ENCODE measurements around the gene MYADM. TPM values are rescaled to one million over a fixed set of nuclear protein-coding genes. Genes with fewer than 3 reads are reported as not detected.

MYADM gene
- polyA plus RNA-seq, 1 donor from 2014 or later = 2.5 TPM

- H3K9ac ChIP-seq (ENCODE audit: low read length) = peak overlapping the region; percentile 66
- H3K4me2 ChIP-seq (ENCODE audit: low read length) = no peak overlapping the region
- H3K9me2 ChIP-seq (ENCODE audit: insufficient read depth, low read length) = no peaks in the 10 kb centered on the region
- H3K4me3 ChIP-seq (ENCODE audit: low read length) = peak overlapping the region; percentile 70
- H3K27me3 ChIP-seq (ENCODE audit: insufficient read depth, low read depth, low read length) = no peaks in the 10 kb centered on the region
- H4K20me1 ChIP-seq (ENCODE audit: insufficient read depth) = no peaks in the 10 kb centered on the region
- no peaks in the 10 kb centered on the region for H3K36me3 ChIP-seq (ENCODE audit: insufficient read depth, low read length)
- no peak for TF ChIP-seq CTCF (IDR thresholded peaks at IDR 0.05; ENCODE audit: poor library complexity, severe bottlenecking)
- TF ChIP-seq REST (IDR thresholded peaks at IDR 0.05; ENCODE audit: borderline replicate concordance) = no peak
- no peak for TF ChIP-seq SMC3 (conservative IDR thresholded peaks at IDR 0.05; ENCODE audit: poor library complexity)
- TF ChIP-seq POLR2AphosphoS5 (IDR thresholded peaks at IDR 0.05) = no peak
- TF ChIP-seq EP300 (conservative IDR thresholded peaks at IDR 0.05; ENCODE audit: poor library complexity, severe bottlenecking) = no peak
- TF ChIP-seq MXI1 (conservative IDR thresholded peaks at IDR 0.05; ENCODE audit: poor library complexity, severe bottlenecking) = no peak
- TF ChIP-seq EZH2 (IDR thresholded peaks at IDR 0.05; ENCODE audit: borderline replicate concordance, insufficient read depth, low read length, poor library complexity, severe bottlenecking) = no peak
- no peak for TF ChIP-seq TAF1 (IDR thresholded peaks at IDR 0.05; ENCODE audit: low read depth)
- TF ChIP-seq RAD21 (conservative IDR thresholded peaks at IDR 0.05) = no peak
- H3F3A ChIP-seq (ENCODE audit: insufficient read depth, low read length, poor library complexity, severe bottlenecking) = no peaks in the 10 kb centered on the region
- H3K9me3 ChIP-seq (ENCODE audit: low read length) = no peaks in the 10 kb centered on the region
- no peaks in the 10 kb centered on the region for H3K79me2 ChIP-seq (replicated peaks; ENCODE audit: insufficient read depth, low read length)
- no peak overlapping the region for H3K27ac ChIP-seq (ENCODE audit: low read length)
- H2AFZ ChIP-seq (ENCODE audit: low read depth, low read length) = no peak overlapping the region
Observed at GRCh38 chr19:53884256-53884655, 16.6 kb downstream of the MYADM start.

GRCh38 chr19:53885036-53885435 lies 17.4 kb downstream of the MYADM start:
- no peak for TF ChIP-seq TAF1 (IDR thresholded peaks at IDR 0.05; ENCODE audit: low read depth)
- no peak for TF ChIP-seq EP300 (conservative IDR thresholded peaks at IDR 0.05; ENCODE audit: poor library complexity, severe bottlenecking)
- TF ChIP-seq EZH2 (IDR thresholded peaks at IDR 0.05; ENCODE audit: borderline replicate concordance, insufficient read depth, low read length, poor library complexity, severe bottlenecking) = no peak
- no peak for TF ChIP-seq CTCF (IDR thresholded peaks at IDR 0.05; ENCODE audit: poor library complexity, severe bottlenecking)
- no peak for TF ChIP-seq SMC3 (conservative IDR thresholded peaks at IDR 0.05; ENCODE audit: poor library complexity)
- Histone ChIP-seq H3K4me2 (ENCODE audit: low read length) (no peak overlapping the region), H4K20me1 (ENCODE audit: insufficient read depth) (no peaks in the 10 kb centered on the region), H3K9me3 (ENCODE audit: low read length) (no peaks in the 10 kb centered on the region), H3K4me3 (ENCODE audit: low read length) (no peak overlapping the region), H2AFZ (ENCODE audit: low read depth, low read length) (no peak overlapping the region), H3K9ac (ENCODE audit: low read length) (no peak overlapping the region), H3K36me3 (ENCODE audit: insufficient read depth, low read length) (no peaks in the 10 kb centered on the region), H3F3A (ENCODE audit: insufficient read depth, low read length, poor library complexity, severe bottlenecking) (no peaks in the 10 kb centered on the region), H3K9me2 (ENCODE audit: insufficient read depth, low read length) (no peaks in the 10 kb centered on the region), H3K79me2 (replicated peaks; ENCODE audit: insufficient read depth, low read length) (no peaks in the 10 kb centered on the region), H3K27me3 (ENCODE audit: insufficient read depth, low read depth, low read length) (no peaks in the 10 kb centered on the region), H3K27ac (ENCODE audit: low read length) (no peak overlapping the region)

All from neural cell (in vitro differentiated cells).